Activated T-cell treated with anti-CD3 and anti-CD28 coated beads for 48 hours (primary cell): ENCODE results near the gene CCNJ.
"Not testable (repeated sequence)": the region's sequence is repeated elsewhere in the genome, so short reads cannot be mapped to it uniquely, and the experiment has no call there.

Experiments used
- DNase-seq: peaks from one replicate; pipeline ENCODE4 v3.0.0-alpha.2; 2020; ENCODE audit warnings: low read depth

The CCNJ gene, protein sequence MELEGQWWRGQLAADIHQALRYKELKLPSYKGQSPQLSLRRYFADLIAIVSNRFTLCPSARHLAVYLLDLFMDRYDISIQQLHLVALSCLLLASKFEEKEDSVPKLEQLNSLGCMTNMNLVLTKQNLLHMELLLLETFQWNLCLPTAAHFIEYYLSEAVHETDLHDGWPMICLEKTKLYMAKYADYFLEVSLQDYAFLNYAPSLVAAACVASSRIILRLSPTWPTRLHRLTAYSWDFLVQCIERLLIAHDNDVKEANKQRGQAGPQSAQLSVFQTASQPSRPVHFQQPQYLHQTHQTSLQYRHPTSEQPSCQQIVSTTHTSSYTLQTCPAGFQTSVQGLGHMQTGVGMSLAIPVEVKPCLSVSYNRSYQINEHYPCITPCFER

DNA sequence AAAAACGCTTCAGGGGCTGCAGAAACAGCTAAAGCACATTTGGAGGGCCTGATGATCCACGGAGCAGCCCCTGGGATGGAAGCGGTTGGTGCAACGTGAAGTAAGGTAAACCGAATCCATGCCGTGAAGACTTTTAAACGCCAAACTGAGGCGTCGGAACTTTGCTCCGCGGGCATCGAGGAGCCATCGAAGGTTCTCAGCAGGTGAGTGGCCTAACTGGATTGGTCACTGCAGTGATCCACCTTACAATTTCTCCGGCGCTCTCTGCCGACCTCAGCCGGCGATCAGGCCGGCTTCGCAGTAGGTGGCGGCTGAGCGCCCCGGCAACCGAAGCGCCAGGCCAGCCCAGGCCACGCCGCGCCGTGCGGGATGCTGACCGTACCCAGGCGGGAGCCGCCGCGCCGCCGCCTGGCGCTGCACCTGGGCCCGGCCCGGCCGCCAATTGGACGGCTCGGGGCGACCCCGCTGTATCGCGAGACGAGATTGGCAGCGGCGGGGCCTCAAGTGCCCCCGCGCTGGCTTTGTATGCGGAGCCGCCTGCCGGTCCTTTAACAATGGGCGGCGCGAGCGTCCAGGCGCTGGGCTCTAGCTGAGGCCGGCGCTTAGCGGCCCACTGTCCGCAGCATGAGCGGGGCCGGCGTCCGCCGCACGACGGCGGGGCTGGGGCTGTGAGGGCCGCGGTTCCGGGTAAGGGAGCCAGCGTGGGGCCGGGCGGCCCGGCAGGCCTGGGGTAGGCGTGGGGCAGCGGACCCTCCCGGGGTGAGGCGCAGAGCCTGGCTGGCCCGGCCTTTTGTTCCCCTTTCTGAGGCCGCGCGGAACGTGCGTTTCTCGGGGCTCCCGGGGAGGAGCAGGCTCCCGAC is at the start of gene CCNJ:
CCNJ (plus strand) TSS at position 551 of the 860 bp plus-strand sequence. CDS start 811 bp downstream, outside the sequence.
- peak; percentile 80 for DNase-seq

DNA sequence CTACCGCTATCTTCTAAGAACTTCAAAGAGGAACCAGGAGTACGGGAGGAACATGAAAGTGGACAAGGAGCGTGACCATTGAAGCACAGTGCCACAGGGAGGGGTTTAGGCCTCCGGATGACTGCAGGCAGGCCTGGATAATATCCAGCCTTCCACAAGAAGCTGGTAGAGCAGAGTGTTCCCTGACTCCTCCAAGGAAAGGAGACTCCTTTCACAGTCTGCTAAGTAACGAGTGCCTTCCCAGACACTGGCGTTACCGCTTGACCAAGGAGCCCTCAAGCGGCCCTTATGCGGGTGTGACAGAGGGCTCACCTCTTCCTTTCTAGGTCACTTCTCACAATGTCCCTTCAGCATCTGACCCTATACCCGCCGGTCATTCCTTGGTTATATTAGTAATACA is 49.0 kb upstream of the CCNJ start:
- DNase-seq = not testable (repeated sequence)

DNA sequence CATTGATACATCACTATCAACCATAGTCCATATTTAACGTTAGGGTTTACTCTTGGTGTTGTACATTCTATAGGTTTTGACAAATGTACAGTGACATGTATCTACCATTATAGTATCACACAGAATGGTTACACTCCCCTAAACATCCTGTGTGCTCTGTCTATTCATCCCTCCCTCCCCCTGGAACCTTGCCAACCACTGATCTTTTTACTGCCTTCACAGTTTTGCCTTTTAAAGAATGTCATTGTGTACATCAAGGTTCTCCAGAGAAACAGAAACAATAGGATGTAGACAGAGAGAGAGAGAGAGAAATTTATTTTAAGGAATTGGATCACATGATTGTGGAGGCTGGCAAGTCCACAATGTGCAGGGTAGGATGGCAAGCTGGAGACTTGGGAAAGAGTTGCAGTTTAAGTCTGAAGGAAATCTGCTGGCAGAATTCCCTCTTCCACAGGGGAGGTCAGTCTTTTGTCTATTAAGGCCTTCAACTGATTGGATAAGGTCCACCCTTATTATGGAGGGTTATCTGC is 45.1 kb upstream of the CCNJ start:
- DNase-seq = no peak

DNA sequence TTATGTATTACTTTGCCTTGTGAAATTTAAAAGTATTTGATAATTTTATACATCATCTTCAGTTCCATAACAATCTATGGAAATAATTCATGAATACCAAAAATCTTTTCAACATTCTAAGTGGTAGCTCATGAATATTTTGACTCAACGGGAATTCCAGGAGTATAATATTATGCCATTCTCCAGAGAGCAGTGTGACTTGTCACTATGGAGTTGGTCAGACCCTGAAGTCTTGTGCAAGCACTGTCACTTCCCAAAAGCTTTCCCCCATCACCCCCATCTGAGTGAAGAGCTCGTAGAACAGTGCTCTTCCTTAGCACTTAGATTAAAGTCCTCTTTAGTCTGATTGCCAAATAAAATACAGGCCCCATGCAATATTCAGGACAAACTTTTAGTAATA is 29.4 kb upstream of the CCNJ start:
- DNase-seq = no peak

DNA sequence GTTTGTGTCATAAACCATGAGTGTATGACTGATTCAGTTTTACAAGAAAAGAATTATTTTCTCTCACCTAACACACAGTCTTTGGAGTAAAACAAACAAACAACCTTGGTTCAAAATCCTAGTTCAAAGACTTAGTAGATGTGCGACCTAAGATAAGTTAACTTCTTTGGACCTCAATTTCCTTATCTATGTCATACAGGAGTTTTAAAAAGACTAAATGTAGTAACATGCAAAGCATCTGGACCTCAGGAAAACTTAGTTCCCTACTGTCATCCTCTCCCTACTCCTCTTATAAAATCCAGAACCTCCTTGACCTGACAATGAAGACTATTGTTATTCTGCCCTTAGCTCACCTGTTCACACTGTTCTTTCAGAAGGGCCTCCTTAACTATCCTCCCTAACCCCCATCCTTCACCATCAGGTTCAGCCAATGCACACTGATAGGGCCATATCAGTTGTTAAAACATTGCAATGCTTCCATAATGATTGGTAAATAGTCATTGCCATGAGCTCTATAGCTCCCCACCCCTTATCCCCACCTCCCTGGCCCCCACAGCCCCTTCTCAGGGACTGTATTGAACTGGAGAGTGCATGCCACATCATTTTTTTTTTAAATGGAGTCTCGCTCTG is 28.8 kb upstream of the CCNJ start:
- no peak for DNase-seq

DNA sequence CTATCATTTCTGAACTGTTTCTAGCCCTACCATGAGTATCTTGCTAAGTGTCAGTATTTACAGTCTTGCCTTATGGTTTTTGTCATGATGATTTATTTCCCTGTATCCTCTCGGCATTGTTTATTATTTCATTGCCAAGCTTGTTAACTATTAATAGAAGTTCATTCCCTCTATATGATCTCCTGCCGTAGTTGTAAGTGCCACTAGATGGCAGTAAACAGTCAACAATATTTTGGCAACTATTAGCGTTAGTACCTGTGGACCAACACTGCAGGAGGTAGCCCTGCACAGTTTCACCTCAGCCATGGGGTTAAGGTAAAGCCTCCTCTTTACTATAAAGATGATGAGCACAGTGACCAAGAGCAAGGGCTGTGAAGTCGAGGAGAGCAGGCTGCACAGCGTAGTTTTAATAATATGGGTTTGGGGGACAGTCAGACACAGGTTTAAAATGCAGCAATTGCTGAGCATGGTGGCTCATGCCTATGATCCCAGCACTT is 26.1 kb upstream of the CCNJ start:
- DNase-seq = no peak

DNA sequence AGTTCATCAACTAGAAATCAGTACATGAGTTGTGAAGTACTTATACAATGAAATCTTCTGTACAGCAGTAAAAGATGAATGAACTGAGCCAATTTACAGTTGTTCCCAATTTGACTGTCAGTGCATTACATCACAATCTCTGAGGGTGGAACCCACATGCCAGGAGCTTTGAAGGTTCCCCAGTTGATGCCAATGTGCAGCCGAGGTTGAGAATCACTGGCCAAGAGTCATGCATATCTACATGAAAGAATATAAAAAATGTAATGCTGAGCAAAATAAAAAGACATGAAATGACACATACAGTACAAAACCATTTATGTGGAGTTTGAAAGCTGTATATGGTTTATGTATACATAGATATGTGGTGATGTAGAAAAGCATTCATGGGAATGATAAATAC is 22.1 kb upstream of the CCNJ start:
- DNase-seq = no peak

DNA sequence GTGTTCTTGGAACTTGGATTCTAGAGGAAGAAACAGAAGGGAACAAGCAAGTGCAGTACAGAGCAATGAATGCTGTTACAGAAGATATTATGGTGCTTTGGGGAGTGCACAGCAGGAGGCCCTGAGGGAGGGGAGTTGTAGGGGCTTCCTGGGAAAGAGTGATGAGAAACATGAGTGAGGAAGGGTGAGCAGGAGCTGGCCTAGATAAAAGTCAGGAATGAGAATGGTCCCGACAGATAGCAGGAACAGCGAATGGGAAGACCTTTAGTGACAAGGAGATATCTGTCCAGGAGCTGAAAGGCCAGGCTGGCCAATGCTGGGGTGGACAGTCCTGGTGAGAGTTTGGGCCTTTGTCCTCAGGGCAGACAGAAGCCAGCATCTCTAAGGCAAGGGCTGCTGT is 20.6 kb upstream of the CCNJ start:
- DNase-seq = no peak

DNA sequence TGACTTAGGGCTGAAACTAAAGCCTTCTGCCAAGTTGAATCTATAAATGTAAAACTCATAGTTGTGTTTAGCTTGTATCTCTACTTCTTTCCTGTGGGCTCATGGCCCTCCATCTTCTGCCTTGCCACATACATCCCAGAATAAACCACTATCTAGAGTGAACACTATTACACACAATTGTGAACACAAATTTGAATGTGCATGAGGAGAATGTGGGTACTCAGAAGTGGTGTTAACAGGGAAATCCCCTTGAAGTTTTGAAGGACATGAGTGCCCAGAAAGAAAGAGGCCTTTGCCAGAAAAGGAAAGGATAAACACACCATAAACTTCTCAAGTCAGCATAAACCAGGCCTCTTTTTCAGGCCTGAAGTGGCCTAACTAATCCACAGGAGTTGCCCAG is 20.2 kb upstream of the CCNJ start:
- no peak for DNase-seq

DNA sequence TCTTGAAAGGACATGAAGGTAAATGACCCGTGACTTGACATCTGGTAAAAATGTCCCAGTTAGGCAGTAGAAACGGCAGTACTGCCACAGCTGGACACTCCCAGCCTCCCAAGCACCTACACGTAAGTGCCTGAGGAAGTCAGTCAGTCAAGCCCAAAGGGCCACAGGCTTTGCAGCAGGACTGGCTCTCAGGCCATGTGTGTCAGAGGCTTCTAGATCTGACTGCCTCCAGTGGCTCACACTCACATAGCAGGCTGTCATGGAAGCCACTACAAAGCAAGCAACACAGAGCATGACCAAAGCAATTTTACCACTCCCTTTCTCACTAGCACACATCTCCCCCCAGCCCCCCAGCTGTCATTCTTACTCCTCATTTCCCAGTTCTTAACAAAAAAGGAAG is 17.8 kb upstream of the CCNJ start:
- DNase-seq = no peak

DNA sequence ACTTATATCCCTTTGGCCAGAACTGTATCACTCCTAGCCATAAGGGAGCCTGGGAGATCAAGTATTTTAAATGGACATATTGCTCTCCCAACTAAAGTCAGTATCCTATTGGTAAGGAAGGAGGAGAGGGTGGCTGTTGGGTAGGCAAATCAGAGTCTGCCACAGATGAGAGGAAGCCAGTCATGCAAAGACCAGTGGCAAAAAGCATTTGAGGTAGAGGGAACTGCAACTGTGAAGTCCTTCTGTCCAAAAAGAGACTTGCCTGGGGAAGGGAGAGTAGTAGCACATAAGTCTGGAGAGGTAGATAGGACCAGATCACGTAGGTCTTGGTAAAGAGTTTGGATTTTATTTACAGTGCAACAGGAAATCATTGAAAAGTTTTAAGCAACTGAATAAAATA is 8.8 kb upstream of the CCNJ start:
- DNase-seq = no peak

DNA sequence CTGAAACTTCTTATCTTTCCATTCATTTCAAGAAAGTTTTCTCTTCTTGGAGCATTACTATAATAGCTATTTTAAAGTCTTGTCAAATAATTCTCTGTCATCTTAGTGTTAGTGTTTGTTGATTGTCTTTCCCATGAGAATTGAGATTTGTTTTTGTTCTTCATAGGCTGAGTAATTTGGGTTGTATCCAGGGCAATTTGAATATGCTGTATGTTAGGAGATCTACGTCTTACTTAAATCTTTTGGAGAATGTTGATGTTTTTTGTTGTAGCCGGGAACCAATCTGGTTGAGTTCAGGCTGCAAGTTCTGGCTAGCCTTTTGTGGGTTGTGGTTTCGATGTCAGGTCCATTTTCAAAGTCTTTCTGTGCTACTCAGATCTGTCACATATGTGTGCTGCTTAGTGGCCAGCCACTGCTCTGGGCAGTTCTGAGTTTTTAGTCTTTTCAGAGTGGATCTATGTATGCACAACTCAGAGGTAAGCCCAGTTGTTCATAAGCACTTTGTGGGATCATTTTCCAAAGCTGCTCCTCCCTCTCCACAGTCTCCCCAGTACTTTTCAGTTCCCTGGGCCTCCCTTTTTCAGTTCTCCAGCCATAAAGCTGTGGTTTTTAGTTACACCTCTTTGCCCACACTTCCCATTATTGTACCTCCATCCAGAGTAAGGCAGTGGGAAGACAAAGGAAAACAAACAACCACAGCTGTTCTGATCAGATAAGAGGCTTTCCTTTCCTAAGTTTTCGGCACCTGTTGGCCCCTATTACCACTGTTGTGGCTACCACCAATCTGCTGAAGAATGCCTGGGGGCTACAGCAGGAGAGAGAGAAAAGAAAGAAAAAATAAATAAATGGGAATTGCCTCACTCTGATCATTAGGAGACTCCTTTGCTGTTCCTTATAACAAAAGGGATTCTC is 4.7 kb upstream of the CCNJ start:
- no peak for DNase-seq

DNA sequence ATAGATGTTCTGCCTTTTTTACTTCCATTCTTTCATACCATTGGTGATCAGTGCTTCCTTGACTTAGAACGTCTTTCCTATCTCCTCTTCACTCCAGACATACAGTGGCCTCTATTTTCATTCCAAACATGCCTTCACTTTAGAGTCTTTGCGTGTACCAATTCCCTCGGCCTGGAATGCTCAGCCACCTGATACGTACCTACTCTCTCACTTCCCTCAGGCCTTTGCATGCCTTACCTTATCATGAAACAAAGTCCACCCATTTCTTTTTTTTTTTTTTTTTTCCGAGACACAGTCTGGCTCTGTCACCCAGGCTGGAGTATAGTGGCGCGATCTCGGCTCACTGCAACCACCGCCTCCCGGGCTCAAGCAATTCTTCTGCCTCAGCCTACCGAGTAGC is 2.2 kb upstream of the CCNJ start:
- DNase-seq = no peak

DNA sequence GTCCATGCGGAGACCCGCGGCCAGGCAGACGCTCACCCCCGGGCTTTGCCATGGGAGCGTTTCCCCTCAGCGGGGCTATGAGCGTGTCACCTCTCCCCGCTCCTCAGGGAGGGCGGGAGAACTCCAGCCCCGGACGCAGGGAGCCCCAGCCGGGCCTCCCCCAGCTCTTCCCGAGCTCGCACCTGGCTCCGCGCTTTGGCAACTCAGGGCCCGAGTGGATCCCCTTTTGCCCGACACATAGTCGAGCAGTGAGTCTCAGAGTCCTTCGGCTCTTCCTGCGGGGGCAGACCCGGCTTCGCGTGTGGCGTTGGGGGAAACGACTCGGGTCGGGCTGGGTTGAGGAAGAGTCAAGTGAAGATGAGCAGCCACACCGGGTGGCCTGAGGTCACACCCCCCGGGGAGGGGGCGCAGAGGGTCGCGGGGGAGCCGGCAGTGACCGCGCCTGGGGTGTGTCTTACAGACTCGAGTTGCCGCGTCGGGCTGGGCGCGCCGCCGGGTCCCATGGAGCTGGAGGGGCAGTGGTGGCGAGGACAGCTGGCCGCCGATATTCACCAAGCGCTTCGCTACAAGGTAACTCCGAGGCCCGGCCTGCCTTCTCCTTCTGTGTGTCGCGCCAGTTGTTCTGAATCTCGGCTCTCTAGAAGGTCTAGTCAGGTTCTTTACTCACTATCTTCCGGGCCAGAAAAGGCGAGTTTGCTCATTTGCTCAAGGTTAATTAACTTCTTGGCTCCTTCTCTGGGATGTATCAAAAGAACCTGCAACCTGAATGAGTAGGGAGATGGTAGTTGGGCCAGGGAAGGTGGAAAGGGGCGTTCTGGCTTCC is 721 bp downstream of the CCNJ start:
- DNase-seq = peak; percentile 30

DNA sequence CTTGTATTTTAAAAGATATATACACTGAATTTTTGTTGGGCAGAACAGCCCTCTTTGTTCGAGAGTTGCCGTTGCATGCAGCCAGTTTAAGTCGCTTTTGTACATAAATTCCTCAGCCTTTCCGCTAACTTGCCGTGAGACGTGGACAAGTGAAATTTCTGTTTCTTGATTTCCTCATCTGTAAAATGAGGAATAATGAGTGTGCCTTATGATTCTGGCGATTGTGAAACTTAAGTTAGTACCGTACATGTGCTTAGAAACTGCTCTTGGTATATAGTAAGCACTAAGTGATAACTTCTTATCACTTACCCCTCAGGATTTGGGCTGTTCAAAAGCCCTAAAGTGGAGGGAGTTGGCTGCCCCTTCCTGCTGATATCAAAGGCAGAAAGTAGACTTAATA is 1.4 kb downstream of the CCNJ start:
- no peak for DNase-seq

DNA sequence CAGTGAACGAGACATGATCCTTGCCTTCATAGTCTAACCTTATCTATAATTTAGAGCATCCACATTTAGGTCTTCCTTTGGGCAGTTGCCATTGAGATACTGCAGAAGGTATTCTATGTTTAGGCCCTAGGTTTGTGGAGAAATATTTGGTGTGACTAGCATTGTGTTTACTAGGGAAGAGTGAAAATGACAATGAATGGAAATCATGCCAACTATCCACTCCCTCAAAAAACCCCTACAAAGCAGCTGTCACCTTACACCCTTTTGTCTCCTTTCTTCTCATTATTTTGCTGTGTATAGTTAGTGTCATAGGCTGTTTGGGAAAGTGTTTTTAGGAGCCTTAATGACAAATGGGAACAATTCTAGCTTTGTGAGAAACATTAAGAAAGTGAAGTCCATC is 3.2 kb downstream of the CCNJ start:
- DNase-seq = no peak

DNA sequence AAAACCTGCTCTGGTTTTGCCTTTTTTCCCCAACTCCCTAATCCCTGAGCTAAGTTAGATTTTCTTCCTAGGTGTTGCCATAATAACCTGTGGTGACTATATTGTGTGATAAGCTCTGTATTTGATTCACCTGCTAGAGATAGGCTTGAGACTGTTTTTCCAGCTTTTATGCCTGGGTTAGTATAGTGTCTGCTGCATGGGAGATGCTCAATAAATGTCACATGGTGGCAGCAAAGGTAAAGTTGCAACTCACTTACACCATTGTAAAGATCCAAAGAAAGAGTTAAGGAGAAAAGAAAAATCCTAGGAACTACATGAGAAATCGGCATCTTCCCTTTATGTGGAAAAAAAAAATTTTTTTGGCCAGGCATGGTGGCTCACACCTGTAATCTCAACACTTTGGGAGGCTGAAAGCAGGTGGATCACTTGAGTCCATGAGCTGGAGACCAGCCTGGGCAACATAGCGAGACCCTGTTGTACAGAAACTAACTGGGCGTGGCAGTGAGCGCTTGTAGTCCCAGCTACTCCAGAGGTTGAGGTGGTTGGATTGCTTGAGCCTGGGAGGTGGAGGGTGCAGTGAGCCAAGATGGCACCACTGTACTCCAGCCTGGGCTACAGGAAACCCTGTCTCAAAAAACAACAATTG is 3.7 kb downstream of the CCNJ start:
- no peak for DNase-seq

DNA sequence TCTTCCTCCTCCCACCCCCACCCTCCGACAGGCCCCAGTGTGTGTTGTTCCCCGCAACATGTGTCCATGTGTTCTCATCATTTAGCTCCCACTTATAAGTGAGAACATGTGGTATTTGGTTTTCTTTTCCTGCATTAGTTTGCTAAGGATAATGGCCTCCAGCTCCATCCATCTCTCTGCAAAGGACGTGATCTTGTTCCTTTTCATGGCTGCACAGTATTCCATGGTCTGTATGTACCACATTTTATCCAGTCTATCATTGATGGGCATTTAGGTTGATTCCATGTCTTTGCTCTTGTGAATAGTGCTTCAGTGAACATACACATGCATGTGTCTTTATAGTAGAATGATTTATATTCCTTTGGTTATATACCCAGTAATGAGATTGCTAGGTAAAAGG is 4.5 kb downstream of the CCNJ start:
- not testable (repeated sequence) for DNase-seq

DNA sequence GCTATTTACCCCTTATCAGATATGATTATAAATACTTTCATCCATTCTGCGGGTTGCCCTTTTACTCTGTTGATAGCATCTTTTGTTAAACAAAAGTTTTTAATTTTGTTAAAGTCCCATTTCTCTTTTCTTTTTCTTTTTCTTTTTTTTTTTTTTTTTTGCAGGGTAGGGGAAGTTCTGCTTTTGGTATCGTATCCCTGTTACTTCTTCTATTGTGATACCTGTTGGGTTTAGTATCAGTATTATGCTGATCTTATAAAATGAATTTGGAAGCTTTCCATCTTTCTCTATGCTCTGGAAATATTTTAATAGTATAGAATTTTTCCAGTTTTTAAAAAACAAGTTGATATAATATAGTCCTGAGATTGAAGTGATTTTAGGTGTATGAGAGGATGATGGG is 6.0 kb downstream of the CCNJ start:
- DNase-seq = no peak

DNA sequence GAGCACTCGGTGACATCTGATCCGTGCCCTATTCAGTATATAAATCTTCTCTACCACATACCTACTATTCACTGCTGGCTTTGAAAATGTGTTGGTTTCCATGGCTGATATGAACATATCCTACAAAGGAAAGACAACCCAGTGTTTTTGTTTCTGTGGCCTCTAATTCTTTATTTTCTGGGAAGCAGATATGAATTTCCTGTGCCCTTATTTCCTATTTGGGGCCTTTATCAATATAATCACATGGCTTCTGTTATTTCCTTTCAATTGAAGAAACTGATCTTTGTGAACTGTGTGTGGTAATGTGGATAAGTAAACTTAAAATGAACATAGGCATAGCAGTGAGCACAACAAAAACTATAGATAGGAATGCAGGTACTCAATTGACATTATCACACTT is 10.6 kb downstream of the CCNJ start:
- no peak for DNase-seq
